HG02678 (cell line): ENCODE results near the gene CADM4.
"Not testable (repeated sequence)": the region's sequence is repeated elsewhere in the genome, so short reads cannot be mapped to it uniquely, and the experiment has no call there.

Experiments
- ATAC-seq: cut with Tn5 transposase; IDR thresholded peaks from one replicate; pipeline ENCODE4 v1.9.1; 2021; ENCODE audit warnings: mild to moderate bottlenecking, moderate library complexity; ENCODE audit not compliant: unreplicated experiment

Gene CADM4

GRCh38 chr19:43589678-43590077 is 50.0 kb downstream of the CADM4 start:
- ATAC-seq: no peak

GRCh38 chr19:43589277-43589676 is 50.4 kb downstream of the CADM4 start:
- no peak for ATAC-seq

- ATAC-seq: not testable (repeated sequence)
These were observed 52.6 kb downstream of the CADM4 start for GRCh38 chr19:43587029-43587428.

- ATAC-seq: no peak
These were observed 53.3 kb downstream of the CADM4 start for GRCh38 chr19:43586346-43586745.

GRCh38 chr19:43584484-43584883 is 55.2 kb downstream of the CADM4 start:
- ATAC-seq: no peak

GRCh38 chr19:43582495-43582894 is 57.2 kb downstream of the CADM4 start:
- no peak for ATAC-seq

- ATAC-seq: no peak
These were observed 58.2 kb downstream of the CADM4 start for GRCh38 chr19:43581467-43581866.

GRCh38 chr19:43578787-43579186 is 60.9 kb downstream of the CADM4 start:
- ATAC-seq: no peak

- ATAC-seq: no peak
These were observed 63.4 kb downstream of the CADM4 start for GRCh38 chr19:43575955-43576878.

- ATAC-seq: peak; percentile 95
These were observed 64.3 kb downstream of the CADM4 start, which contains the start of the genes PINLYP and XRCC1 for GRCh38 chr19:43575156-43575950. Gene PINLYP, plus strand, starts transcription at chr19:43575801. Its CDS starts 1,391 bp downstream, at chr19:43577192. Gene XRCC1, minus strand, starts transcription at chr19:43575527. Its CDS starts 69 bp downstream, at chr19:43575458.

GRCh38 chr19:43574424-43575155 is 65.1 kb downstream of the CADM4 start:
- no peak for ATAC-seq
